ENCODE results near the gene WDR90. TPM values are rescaled to one million over a fixed set of nuclear protein-coding genes. Genes with fewer than 3 reads are reported as not detected.

The WDR90 gene
- total RNA-seq, 1 experiment from 2014 or later = 147 TPM

GRCh38 chr16:705431-706188 is 56.4 kb downstream of the WDR90 start, which contains the start of gene FBXL16:
TSS of gene FBXL16 (minus strand) at chr16:705801. CDS start at chr16:697405, 8,396 bp downstream.
- peak; percentile 73 for DNase-seq (ENCODE audit: low spot score)
- Histone ChIP-seq H3K27ac (ENCODE audit: low read depth, low read length, poor library complexity, severe bottlenecking) (no peak within 1 kb of the TSS), H3K27me3 (replicated peaks; ENCODE audit: insufficient read depth, low read depth, low read length, poor library complexity) (peaks cover 66% of the 10 kb centered on the region), H3K36me3 (ENCODE audit: insufficient read depth, low read length, poor library complexity, severe bottlenecking) (no peaks in the 10 kb centered on the region), H3K4me1 (ENCODE audit: insufficient read depth, low read length, poor library complexity, severe bottlenecking) (no peaks in the 10 kb centered on the region), H3K9me3 (ENCODE audit: low read depth, low read length, poor library complexity, severe bottlenecking) (no peaks in the 10 kb centered on the region), H3K4me3 (ENCODE audit: low read depth, low read length, poor library complexity, severe bottlenecking) (peak within 1 kb of the TSS; percentile 36)
- BruUV-seq (replicated peaks) = no TSS peak
- POLR2A ChIA-PET (ENCODE audit: low non-redundant PET) = no interaction called here
- TF ChIP-seq EZH2 (IDR thresholded peaks at IDR 0.05; ENCODE audit: borderline replicate concordance, low read depth, low read length, poor library complexity, severe bottlenecking) (no peak), CTCF (conservative IDR thresholded peaks at IDR 0.05; ENCODE audit: low read depth, low read length) (no peak)
- intact Hi-C loops (cut with micrococcal nuclease; ENCODE audit: unreplicated experiment) = no loop called here
- CTCF ChIA-PET = no interaction called here

GRCh38 chr16:706189-707061 is 57.3 kb downstream of the WDR90 start:
- ChIA-PET POLR2A (ENCODE audit: low non-redundant PET) (no interaction called here), CTCF (no interaction called here)
- H3K4me3 ChIP-seq (ENCODE audit: low read depth, low read length, poor library complexity, severe bottlenecking) = peak overlapping the region; percentile 23
- no peaks in the 10 kb centered on the region for H3K9me3 ChIP-seq (ENCODE audit: low read depth, low read length, poor library complexity, severe bottlenecking)
- peak; percentile 7 for TF ChIP-seq EZH2 (IDR thresholded peaks at IDR 0.05; ENCODE audit: borderline replicate concordance, low read depth, low read length, poor library complexity, severe bottlenecking)
- TF ChIP-seq CTCF (conservative IDR thresholded peaks at IDR 0.05; ENCODE audit: low read depth, low read length) = no peak
- BruUV-seq (replicated peaks) = no TSS peak
- peaks cover 58% of the 10 kb centered on the region for H3K27me3 ChIP-seq (replicated peaks; ENCODE audit: insufficient read depth, low read depth, low read length, poor library complexity)
- DNase-seq (ENCODE audit: low spot score) = no peak
- intact Hi-C loops (cut with micrococcal nuclease; ENCODE audit: unreplicated experiment) = no loop called here
- H3K4me1 ChIP-seq (ENCODE audit: insufficient read depth, low read length, poor library complexity, severe bottlenecking) = no peaks in the 10 kb centered on the region
- H3K36me3 ChIP-seq (ENCODE audit: insufficient read depth, low read length, poor library complexity, severe bottlenecking) = no peaks in the 10 kb centered on the region
- no peak overlapping the region for H3K27ac ChIP-seq (ENCODE audit: low read depth, low read length, poor library complexity, severe bottlenecking)

GRCh38 chr16:707062-707538 is 57.9 kb downstream of the WDR90 start:
- no TSS peak for BruUV-seq (replicated peaks)
- Histone ChIP-seq H3K4me1 (ENCODE audit: insufficient read depth, low read length, poor library complexity, severe bottlenecking) (no peaks in the 10 kb centered on the region), H3K4me3 (ENCODE audit: low read depth, low read length, poor library complexity, severe bottlenecking) (no peak overlapping the region), H3K27ac (ENCODE audit: low read depth, low read length, poor library complexity, severe bottlenecking) (no peak overlapping the region), H3K9me3 (ENCODE audit: low read depth, low read length, poor library complexity, severe bottlenecking) (no peaks in the 10 kb centered on the region), H3K36me3 (ENCODE audit: insufficient read depth, low read length, poor library complexity, severe bottlenecking) (no peaks in the 10 kb centered on the region), H3K27me3 (replicated peaks; ENCODE audit: insufficient read depth, low read depth, low read length, poor library complexity) (peaks cover 51% of the 10 kb centered on the region)
- no peak for DNase-seq (ENCODE audit: low spot score)
- ChIA-PET CTCF (interaction anchor here (0.5 kb wide), 1 partner anchor 130 kb away, joined by 4 read pairs; no protein-coding TSS in a partner anchor), POLR2A (ENCODE audit: low non-redundant PET) (no interaction called here)
- no peak for TF ChIP-seq CTCF (conservative IDR thresholded peaks at IDR 0.05; ENCODE audit: low read depth, low read length)
- no peak for TF ChIP-seq EZH2 (IDR thresholded peaks at IDR 0.05; ENCODE audit: borderline replicate concordance, low read depth, low read length, poor library complexity, severe bottlenecking)
- intact Hi-C loops (cut with micrococcal nuclease; ENCODE audit: unreplicated experiment) = no loop called here
